ENCODE results near the gene RPL13.
"Not testable (repeated sequence)": the region's sequence is repeated elsewhere in the genome, so short reads cannot be mapped to it uniquely, and the experiment has no call there.

The RPL13 gene

DNA sequence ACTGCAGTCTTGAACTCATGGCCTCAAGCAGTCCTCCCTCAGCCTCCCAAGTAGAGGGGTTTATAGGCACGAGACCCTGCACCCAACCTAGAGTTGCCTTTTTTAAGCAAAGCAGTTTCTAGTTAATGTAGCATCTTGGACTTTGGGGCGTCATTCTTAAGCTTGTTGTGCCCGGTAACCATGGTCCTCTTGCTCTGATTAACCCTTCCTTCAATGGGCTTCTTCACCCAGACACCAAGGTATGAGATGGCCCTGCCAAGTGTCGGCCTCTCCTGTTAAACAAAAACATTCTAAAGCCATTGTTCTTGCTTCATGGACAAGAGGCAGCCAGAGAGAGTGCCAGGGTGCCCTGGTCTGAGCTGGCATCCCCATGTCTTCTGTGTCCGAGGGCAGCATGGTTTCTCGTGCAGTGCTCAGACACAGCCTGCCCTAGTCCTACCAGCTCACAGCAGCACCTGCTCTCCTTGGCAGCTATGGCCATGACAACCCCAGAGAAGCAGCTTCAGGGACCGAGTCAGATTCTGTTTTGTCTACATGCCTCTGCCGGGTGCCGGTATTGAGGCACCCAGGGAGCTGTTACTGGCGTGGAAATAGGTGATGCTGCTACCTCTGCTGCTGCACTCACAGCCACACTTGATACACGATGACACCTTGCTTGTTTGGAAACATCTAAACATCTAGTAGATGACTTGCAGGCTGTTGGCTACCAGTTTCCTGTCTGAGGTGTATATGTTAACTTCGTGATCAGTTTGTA, 3.3 kb downstream of the RPL13 start:
- no peak for DNase-seq

DNA sequence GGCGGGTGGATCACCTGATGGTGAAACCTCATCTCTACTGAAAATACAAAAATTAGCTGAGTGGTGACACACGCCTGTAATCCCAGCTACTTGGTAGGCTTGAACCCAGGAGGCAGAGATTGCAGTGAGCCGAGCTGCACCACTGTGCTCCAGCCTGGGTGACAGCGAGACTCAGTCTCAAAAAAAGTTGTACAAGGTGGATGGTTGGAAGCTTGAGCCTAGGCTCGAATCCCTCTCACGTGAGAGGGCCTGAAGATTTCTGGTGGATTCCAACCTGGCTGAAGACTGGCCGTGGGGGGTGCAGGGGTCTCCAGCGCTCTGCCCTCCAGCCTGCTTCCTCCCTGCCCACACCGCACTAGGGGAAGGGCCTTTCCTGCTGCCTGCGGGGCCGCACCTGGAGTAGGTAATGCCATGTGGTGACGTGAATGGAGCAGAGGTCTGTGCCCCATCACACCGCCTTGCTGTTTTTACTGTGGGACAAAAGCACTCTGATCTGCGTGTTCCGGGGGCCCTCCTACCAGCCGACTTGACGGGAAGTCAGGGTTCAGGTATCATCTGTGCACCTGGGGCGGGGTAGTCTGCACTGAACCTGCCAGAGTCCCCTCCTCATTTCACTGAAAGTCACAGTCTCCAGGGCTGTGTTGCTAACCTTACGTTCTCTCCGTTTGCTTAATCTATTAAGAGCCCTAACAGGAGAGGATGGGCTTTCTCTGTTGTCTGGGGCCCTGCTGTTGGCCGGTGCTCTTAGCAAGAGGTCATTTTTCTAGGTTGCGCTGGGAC, 4.2 kb downstream of the RPL13 start:
- DNase-seq = no peak

DNA sequence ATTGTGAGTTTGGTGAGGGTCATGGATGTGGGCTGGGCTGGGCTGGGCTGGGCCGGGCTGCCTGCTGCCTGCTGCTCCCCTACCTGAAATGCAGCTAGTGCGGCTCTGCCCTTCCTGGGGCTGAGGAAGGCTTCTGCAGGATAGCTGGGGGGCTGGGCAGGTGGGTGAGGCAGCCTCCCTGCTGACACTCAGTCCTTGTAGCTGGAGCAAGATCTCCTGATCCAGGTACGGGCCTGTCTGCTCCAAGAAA, 4.7 kb downstream of the RPL13 start:
- DNase-seq = no peak

DNA sequence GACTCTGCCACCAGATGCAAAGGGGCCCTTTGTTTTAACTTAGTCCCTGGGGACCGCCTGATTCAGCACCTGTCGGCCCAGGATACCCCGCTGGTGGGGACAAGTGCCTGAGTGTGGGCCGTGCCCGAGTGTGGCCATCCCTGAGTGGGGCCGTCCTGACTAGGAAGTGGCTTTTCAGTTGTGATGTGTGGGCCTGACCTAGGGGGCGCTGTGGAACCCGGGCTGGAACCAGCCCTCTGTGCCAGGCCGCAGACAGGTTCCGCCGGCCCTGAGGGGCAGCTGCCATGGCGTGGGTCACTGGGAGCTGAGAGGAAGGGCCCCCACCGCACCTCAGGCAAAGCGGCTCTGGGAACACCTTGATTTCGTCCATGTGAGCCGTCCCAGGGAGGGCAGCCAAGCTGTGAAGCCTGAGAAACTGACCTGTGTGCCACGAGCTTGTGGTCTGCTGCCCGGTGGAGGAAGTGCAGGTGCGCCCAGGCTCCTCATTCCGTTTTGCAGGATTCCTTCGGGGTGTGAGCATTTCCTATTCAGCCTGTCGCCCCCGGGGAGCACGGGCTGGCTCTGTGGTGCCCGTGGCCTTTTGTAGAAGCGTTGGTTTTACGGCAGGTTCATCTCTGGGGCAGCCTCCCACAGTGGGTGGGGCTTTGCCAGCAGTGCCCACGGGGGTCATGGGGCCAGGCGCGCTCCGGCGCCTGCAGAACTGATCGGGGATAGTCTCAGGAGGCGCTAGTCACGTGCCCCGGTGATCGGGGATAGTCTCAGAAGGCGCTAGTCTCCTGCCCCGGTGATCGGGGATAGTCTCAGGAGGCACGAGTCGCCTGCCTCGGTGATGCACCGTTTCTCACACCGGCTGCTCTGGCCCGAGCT, 5.3 kb downstream of the RPL13 start:
- peak; percentile 48 to 54 for DNase-seq

DNA sequence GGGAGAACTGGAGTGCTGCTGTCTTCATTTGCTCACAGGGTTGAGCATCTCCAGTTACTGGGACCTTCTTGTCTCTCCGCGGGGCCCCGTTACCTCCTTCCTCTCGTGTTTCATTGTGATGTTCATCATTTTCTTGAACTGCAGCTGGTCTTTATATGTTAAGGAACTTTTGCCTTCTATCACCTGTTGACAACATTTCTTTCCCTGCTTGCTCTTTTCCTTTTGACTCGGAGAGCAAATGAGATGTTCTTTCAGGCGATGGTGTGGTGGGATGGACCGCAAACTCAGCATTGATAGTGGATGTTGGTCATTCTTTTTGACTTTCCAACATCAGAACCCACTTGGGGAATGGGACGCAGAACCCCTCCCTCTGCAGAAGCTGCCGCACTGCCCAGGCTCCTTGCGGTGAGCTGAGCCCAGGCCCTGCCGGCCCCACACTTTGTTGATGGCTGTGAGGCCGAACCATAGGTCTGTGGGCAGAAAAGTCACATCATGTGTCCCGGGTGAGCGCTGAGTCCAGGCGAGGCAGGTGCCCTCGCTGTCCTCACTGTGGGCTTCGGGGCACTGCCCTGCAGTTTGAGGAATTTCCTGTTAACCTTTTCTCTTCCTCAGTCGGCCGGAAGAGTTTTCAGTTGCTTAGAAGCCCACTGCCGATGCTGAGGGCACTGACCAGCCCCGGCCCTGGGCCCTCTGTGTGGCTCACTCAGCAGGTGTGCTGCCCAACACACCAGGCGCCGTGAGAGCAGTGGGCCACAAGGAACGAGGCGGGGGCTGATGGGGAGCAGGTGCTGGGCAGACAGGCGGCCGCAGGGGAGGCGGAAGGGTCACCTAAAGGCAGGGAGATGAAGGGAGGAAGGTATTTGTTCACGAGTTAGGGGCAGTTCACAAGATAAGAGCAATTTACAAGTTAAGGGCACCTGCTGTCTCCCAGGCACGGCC, 7.4 kb downstream of the RPL13 start:
- no peak for DNase-seq

DNA sequence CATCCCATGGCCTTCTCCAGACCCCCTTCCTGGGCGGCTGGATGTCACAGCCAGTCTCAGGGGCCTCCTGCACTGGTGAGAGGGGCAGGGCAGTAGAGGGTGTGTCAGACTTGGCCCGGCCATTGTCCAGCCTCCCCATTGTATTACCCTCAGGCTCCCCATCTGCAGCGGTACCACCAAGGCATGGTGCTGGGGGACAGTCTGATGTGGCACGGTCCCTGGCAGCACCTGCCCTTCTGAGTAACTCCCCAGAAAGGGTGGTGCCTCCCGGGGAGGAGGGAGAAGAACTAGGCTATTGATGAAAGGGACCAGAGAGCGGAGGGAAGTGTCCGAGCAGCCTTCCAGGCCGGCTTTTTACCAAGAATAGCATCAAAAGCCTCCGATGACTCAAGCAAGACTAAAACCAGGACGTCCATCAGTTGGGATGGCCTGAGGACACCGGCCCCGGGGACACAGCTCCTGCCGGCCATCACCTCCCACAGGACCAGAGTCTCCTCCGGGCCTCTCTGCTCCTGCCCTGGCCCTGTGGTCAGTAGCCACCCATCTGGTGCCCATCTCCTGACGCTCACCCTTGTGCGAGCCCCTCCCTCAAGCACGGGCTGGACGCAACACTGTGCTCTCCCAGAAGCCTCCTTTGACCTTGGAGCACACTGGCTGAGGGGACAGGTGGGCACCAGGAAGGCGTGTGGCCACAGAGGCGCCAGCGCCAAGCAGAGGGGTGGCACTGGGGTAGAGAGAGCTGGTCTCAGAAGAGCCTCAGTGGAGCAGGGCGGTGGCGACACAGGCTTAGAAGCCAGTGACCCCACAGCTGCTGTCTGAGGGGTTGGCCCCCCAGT, 9.2 kb downstream of the RPL13 start:
- DNase-seq = no peak

DNA sequence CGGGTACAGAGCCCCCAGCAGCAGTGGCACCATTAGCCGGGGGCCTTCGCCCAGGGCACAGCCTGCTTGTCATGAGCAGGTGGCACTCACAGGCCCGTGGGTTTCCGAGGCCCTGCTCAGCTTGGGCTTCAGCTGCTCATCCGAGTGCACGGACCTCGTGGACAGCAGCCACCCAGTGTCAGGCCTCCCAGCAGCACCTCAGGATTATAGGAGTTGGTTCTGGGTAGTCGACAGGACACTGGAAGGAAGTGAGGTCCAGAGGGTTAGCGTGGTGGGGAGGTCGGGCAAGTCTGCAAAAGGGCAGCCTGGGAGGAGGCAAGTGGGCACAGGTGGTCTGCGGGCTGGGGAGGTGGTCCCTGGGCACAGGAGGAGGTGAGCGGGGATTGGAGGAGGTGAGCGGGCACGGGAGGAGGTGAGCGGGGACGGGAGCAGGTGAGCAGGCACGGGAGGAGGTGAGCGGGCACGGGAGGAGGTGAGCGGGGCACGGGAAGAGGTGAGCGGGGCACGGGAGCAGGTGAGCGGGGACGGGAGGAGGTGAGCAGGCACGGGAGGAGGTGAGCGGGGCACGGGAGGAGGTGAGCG, 10.0 kb downstream of the RPL13 start:
- no peak for DNase-seq

DNA sequence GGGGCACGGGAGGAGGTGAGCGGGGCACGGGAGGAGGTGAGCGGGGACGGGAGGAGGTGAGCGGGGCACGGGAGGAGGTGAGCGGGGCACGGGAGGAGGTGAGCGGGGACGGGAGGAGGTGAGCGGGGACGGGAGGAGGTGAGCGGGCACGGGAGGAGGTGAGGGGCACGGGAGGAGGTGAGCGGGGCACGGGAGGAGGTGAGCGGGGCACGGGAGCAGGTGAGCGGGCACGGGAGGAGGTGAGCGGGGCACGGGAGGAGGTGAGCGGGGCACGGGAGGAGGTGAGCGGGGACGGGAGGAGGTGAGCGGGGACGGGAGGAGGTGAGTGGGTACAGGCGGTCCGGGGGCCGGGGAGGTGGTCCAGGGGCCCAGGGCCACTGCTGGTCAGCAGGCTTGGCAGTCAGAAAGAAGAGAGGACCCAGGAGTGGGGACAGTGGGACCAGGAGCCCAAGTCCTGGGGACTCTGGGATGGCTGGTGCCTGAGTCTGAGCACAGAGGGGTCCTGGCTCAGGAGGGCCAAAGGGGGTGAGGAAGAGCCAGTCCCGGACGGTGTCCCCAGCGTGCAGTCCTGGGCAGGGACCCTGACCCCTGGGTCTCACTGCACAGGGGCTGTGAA, 10.6 kb downstream of the RPL13 start:
- DNase-seq = not testable (repeated sequence)

DNA sequence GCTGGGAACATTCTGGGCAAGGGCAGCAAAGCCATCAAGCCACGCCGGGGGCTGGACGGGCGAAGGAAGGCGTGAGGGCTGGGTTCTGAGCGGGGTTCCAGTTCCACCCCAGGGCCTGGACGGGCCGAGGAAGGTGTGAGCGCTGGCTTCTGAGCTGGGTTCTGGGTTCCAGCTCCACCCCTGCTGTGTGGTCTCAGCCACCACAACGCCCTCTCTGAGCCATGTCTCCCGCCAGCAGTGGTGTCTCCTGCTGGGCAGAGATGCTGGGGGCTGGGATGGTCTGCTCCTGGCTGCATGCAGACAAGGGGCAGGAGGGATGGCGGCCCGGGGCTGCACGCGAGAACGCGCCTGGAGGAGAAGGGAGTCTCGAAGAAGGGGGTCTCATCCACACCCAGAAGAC, 11.2 kb downstream of the RPL13 start:
- no peak for DNase-seq

DNA sequence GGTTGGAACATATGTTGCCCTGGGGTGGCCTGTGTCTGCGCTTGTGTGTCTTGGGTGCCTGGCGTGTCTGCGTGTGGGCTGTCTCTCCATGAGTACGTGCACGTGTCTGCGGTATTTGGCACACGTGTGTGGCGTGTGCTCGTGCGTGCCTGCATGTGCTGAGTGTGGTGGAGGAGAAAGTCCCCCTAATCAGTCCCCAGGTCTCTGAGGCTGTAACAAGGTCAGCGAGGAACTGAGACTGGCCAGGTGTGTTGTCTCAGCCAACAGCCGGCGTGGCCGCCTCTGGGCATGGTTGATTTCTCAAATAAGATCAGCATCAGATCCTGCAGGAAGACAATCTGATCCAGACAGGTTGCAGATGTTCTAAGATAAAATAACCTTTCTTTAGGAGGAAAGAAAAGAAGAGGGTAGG, 11.6 kb downstream of the RPL13 start:
- no peak for DNase-seq

DNA sequence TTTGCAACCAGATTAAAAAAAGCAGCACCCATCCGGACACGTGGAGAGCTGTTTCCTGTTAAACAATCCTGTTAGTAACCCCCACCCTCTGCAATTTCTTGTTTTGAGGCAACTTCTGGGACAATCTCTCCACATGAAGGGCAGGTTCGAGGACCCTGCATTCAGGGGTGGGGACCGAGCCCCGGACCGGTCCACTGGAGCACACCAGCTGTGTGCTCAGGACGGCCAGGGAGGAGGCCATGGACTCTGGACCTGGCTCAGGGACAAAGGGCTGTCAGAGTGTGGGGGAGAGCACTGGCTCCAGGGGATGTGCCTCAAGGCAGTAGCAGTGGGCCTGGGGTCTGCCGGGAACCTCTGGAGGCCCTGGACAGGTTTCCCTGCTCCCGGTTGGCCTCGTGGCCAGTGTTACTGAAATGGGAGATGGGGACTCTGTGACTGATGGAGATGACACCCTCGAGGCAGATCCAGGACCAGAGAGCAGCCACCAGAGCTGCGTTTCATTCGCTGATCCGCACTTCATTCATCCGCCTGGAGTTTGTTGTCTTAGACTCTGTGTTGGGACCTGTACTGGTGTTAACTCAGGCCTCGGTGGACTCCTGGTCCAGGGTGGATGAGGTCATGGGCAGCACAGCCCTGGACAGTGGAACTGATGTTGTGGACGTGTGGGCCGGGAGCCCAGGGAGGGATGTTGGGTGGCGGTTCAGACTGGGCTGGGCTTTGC, 12.2 kb downstream of the RPL13 start:
- DNase-seq = no peak

DNA sequence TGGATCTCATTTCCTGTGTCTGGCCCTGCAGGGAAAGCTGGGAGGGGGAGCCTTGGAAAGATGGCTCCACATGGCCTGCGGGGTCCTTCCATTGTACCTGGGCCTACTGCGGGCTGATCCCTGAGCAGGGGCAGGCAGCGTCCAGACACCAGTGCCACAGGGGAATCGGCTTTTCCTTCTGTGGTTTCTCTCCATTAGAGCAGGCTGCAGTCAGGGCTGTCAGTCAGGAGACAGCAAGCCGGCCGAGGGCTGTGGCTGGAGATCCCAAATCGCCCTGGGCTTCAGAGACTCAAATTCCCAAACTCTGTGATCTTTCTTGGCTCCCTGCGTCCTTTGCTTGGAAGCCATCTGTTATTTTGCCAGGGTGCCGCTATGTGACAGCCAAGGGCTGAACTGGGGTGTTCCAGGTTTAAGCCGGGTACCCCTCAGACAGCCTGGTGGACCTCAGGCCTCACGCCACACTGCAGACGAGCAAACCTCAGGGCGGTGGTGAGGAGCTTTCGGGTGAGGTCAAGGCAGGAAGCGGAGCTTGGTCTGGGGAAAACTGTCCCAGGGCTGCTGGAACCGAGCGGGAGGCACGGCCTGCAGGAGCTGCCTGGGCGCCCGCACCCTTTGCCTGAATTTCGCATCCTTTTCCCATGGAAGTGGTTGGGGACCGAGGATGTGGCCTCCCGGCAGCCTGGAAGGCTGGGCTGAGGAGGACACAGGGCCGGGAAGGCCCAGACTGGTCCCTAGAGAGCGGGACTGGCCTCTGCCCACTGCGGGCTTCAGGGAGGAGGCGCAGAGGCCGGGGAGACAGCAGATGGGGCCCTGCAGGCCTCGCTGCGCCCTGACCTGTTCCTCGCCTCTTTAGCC, 13.6 kb downstream of the RPL13 start:
- no peak for DNase-seq

DNA sequence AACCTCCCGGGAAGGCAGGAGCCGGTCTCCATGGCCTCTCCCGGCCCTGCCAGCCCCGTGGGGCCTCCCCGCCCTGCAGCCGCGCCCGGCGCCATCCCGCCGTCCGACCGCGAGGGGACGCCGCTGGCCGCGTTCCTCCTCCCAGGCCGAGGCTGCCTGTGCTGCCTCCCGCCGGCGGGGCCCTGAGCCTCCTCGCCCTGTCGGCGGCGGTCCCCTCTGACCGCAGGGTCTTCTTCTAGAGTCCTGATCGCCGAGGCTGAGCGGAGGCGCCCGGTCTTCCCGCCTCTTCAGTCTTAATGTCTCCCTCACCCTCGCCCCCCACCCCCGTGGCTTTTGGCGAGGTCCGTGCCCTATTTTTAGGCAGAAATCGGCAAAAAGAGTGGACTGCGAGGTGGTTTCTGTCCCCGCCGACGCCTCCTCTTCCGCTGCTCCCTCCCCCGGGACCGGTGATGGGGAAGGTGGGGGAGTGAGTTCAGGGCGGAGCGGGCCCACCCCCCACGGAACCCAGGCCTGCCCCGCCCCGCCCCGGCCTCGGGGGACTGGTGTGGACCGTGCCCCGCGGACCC, 14.3 kb downstream of the RPL13 start:
- DNase-seq = peak; percentile 43 to 73

DNA sequence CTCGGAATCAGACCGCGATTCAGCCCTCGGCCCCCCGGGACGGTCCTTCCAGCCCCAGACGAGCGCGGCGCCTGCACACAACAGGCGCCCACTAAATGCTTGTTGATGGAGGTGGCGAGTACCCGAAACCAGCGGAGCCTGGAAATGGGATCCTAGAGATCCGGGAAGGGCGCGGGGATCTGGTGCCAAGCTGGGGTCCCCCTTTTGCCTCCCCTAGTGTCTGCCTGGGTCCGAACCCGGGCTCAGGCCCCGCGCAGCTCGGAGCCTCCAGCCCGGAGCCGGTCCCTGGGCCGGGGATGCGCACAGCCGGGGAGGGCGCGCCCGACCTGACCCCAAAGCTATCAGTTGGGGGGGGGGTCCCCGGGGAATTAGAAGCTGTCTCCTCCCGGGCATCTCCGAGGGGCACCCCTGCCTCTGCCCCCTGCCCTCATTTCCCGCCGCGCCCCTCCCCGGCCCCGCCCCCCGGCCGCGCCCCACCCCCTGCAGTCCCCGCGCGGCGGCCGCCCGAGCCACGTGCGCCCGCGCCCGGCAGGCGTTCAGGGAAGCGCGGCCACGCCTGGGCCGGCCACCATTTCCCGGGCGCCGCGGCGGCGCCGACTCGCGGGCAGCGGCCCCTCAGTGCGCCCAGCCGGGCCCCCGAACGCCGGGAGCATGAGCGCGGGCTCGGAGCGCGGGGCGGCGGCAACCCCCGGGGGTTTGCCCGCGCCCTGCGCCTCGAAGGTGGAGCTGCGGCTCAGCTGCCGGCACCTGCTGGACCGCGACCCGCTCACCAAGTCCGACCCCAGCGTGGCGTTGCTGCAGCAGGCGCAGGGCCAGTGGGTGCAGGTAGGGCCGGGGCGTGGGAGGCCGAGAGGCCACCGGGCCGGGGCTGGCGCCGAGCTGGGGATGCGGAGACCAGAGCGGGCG, 15.0 kb downstream of the RPL13 start, which contains the start of gene CPNE7:
CPNE7 (plus strand) TSS at position 512 of the 906 bp plus-strand sequence; CDS start at position 652, 140 bp downstream.
- DNase-seq = no peak

DNA sequence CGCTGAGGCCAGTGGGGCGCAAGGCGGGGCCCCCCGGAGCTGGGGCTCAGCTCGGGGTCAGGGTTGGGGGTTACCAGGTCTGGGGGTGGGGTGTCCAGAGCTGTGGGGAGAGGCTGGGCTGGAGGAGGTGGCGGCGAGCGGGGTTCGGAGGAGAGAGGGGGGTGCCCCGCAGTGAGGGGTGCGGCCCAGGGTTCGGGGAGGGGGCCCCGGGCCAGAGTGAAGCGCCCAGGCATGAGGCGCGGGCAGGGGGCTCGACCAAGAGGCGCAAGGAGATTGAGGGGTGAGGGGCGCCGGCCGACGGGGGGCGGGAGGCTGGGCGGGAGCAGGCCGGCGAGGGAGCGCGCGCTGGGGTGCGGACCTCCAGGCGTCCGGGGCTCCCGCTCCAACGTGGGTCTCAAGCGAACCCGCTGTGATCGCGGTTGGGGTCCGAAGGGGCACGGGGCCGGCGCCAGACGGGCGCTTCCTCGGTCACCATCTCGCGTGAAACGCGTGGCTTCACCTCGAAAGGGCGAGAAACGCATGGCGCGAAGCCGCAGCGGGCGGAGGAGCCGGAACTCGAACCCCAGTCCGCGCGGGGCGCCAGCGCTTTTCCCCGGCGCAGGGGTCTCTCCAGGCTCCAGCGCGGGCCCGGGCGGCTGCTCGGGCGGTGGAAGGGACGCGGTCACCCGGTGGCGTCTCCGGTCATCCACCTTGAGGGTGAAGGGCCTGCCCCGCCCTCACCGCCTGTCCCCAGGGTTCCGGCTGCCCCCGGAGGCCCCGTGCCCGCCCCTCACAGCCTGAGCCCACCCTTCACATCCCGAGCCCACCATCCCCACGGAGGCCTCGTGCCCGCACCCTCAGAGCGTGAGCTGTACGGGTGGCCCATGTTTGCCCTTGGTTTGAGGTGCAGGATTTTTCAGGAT, 15.9 kb downstream of the RPL13 start:
- no peak for DNase-seq

DNA sequence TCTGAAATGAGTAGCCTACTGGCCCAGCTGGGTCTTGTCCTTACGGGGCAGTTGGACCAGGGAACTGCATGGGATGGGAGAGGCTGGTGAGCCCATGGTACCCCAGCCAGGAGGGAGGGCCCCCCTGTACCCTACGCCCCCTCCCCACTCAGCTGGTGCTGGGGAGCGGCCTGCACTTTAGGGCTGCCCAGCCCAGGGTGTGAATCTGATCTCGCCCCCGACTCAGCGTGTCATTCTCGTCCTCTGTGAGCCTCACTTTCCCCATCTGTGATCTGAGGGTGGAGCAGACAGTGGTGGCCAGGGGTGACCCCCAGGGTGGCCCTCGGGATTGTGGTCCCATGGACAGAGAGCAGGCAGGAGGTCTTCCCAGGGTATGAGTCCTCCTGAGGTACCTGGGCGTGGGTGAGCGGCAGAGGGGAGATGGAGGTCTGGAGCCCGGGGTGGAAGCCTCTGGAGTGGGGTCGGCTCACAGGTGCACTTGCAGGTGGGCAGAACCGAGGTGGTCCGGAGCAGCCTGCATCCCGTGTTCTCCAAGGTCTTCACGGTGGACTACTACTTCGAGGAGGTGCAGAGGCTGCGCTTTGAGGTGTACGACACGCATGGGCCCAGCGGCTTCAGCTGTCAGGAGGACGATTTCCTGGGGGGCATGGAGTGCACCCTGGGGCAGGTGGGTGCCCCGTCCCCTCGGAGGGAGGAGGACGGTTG, 16.7 kb downstream of the RPL13 start:
- no peak for DNase-seq
